DOHH2 (cell line): ENCODE data around the gene CPNE6.

ENCODE experiments used
- EZH2phosphoT487 ChIP-seq: fragments of 200-600 bp; sonication (generic); IDR thresholded peaks from 2 replicates; pipeline ENCODE4 v1.6.1; 2017; ENCODE audit warnings: borderline replicate concordance, mild to moderate bottlenecking, antibody characterized with exemption, low read length, moderate library complexity, mixed read lengths
- TF ChIP-seq, protein P1 (sequence below): fragments of 200-600 bp; sonication (generic); IDR thresholded peaks from one replicate; pipeline ENCODE4 v1.5.1; 2014; ENCODE audit warnings: antibody characterized with exemption, mild to moderate bottlenecking, low read depth, low read length; ENCODE audit not compliant: poor library complexity, severe bottlenecking

DNA sequence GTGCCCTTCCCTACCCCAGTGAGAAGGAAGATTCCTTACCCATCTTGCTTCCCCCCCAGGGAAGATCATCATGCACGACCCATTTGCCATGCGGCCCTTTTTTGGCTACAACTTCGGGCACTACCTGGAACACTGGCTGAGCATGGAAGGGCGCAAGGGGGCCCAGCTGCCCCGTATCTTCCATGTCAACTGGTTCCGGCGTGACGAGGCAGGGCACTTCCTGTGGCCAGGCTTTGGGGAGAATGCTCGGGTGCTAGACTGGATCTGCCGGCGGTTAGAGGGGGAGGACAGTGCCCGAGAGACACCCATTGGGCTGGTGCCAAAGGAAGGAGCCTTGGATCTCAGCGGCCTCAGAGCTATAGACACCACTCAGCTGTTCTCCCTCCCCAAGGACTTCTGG is 32.1 kb downstream of the CPNE6 start:
- TF ChIP-seq, protein P1, sequence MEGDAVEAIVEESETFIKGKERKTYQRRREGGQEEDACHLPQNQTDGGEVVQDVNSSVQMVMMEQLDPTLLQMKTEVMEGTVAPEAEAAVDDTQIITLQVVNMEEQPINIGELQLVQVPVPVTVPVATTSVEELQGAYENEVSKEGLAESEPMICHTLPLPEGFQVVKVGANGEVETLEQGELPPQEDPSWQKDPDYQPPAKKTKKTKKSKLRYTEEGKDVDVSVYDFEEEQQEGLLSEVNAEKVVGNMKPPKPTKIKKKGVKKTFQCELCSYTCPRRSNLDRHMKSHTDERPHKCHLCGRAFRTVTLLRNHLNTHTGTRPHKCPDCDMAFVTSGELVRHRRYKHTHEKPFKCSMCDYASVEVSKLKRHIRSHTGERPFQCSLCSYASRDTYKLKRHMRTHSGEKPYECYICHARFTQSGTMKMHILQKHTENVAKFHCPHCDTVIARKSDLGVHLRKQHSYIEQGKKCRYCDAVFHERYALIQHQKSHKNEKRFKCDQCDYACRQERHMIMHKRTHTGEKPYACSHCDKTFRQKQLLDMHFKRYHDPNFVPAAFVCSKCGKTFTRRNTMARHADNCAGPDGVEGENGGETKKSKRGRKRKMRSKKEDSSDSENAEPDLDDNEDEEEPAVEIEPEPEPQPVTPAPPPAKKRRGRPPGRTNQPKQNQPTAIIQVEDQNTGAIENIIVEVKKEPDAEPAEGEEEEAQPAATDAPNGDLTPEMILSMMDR = no peak
- no peak for TF ChIP-seq EZH2phosphoT487
